RKO (cell line): ENCODE data around the gene SYNGR1.
"Not testable (repeated sequence)": the region's sequence is repeated elsewhere in the genome, so short reads cannot be mapped to it uniquely, and the experiment has no call there.

Experiments
- DNase-seq: peaks from one replicate; pipeline ENCODE4 v3.0.0-alpha.2; 2016; ENCODE audit warnings: low spot score

Gene SYNGR1

GRCh38 chr22:39409516-39410029, 59.8 kb downstream of the SYNGR1 start:
- no peak for DNase-seq

- DNase-seq: no peak
These were observed 60.5 kb downstream of the SYNGR1 start for GRCh38 chr22:39410264-39410663.

- DNase-seq: not testable (repeated sequence)
These were observed 62.1 kb downstream of the SYNGR1 start for GRCh38 chr22:39411828-39412365.

GRCh38 chr22:39413204-39413603, 63.4 kb downstream of the SYNGR1 start:
- DNase-seq: not testable (repeated sequence)

- DNase-seq: no peak
These were observed 64.6 kb downstream of the SYNGR1 start for GRCh38 chr22:39414377-39414776.

GRCh38 chr22:39414886-39415285, 65.1 kb downstream of the SYNGR1 start:
- DNase-seq: no peak

- DNase-seq: no peak
These were observed 65.7 kb downstream of the SYNGR1 start for GRCh38 chr22:39415506-39415905.

GRCh38 chr22:39416319-39416718, 66.5 kb downstream of the SYNGR1 start:
- no peak for DNase-seq

GRCh38 chr22:39417641-39418040, 67.8 kb downstream of the SYNGR1 start:
- DNase-seq: no peak

- no peak for DNase-seq
These were observed 68.9 kb downstream of the SYNGR1 start for GRCh38 chr22:39418696-39419095.

- no peak for DNase-seq
These were observed 69.3 kb downstream of the SYNGR1 start for GRCh38 chr22:39419096-39419495.

- DNase-seq: no peak
These were observed 70.1 kb downstream of the SYNGR1 start for GRCh38 chr22:39419911-39420310.

GRCh38 chr22:39421691-39422090, 71.9 kb downstream of the SYNGR1 start:
- DNase-seq: no peak

- no peak for DNase-seq
These were observed 72.3 kb downstream of the SYNGR1 start for GRCh38 chr22:39422101-39422500.

GRCh38 chr22:39422721-39423120, 72.9 kb downstream of the SYNGR1 start:
- DNase-seq: no peak

- no peak for DNase-seq
These were observed 74.2 kb downstream of the SYNGR1 start for GRCh38 chr22:39423976-39424375.

GRCh38 chr22:39426380-39427043, 76.7 kb downstream of the SYNGR1 start:
- no peak for DNase-seq

- no peak for DNase-seq
These were observed 78.2 kb downstream of the SYNGR1 start for GRCh38 chr22:39427751-39428596.

- no peak for DNase-seq
These were observed 78.8 kb downstream of the SYNGR1 start for GRCh38 chr22:39428597-39429071.

GRCh38 chr22:39429186-39429585, 79.4 kb downstream of the SYNGR1 start:
- DNase-seq: no peak

GRCh38 chr22:39429916-39430575, 80.3 kb downstream of the SYNGR1 start:
- DNase-seq: no peak

GRCh38 chr22:39430576-39431150, 80.9 kb downstream of the SYNGR1 start:
- DNase-seq: no peak
